Measurements from ENCODE around the gene TWIST1.

- TF ChIP-seq CTCF (IDR thresholded peaks at IDR 0.05 in 4 of 5, conservative IDR thresholded peaks at IDR 0.05 in 1 of 5), result no peak
- no peak for TF ChIP-seq POLR2A (IDR thresholded peaks at IDR 0.05)
These were observed 17.5 kb downstream of the TWIST1 start for GRCh38 chr7:19099924-19100323.
